ENCODE data around the gene PGP. TPM values are rescaled to one million over a fixed set of nuclear protein-coding genes. Genes with fewer than 3 reads are reported as not detected.

Gene PGP
- total RNA-seq, 4 donors from 2014 or later, result 2.6 to 14.4 (median 10.4) TPM

- intact Hi-C loops (cut with DNase I; ENCODE audit: low total_unique reads), result loop anchor here (10.0 kb wide), 1 partner anchor 55 kb away; the partner anchor contains the start of gene TRAF7
Measured at GRCh38 chr16:2210009-2210332, 4.7 kb downstream of the PGP start.

GRCh38 chr16:2209258-2210008, 5.2 kb downstream of the PGP start:
- H3K4me1 ChIP-seq, result peaks cover 0 to 15% of the 10 kb centered on the region in 2 donors

More at GRCh38 chr16:2210009-2210332, 4.7 kb downstream of the PGP start:
- Histone ChIP-seq H3K4me1 (peaks cover 0 to 15% of the 10 kb centered on the region in 2 donors), H3K36me3 (no peaks in the 10 kb centered on the region), H3K4me3 (no peak overlapping the region), H3K27me3 (no peaks in the 10 kb centered on the region), H3K9me3 (no peaks in the 10 kb centered on the region), H3K27ac (no peak overlapping the region)
- no peak for DNase-seq
- TF ChIP-seq CTCF (IDR thresholded peaks at IDR 0.05) (no peak), POLR2A (IDR thresholded peaks at IDR 0.05) (no peak)

GRCh38 chr16:2208772-2209171, 5.9 kb downstream of the PGP start:
- H3K27ac ChIP-seq, result no peak overlapping the region
- intact Hi-C loops (cut with DNase I; ENCODE audit: low total_unique reads), result no loop called here
- no peaks in the 10 kb centered on the region for H3K27me3 ChIP-seq
- DNase-seq, result no peak
- H3K36me3 ChIP-seq, result no peaks in the 10 kb centered on the region
- H3K4me1 ChIP-seq, result peaks cover 0 to 10% of the 10 kb centered on the region in 2 donors
- TF ChIP-seq CTCF (IDR thresholded peaks at IDR 0.05), result no peak
- H3K9me3 ChIP-seq, result no peaks in the 10 kb centered on the region
- H3K4me3 ChIP-seq, result no peak overlapping the region

More at GRCh38 chr16:2209258-2210008, 5.2 kb downstream of the PGP start:
- Histone ChIP-seq H3K9me3 (no peaks in the 10 kb centered on the region), H3K4me3 (no peak overlapping the region), H3K36me3 (no peaks in the 10 kb centered on the region), H3K27me3 (no peaks in the 10 kb centered on the region), H3K27ac (no peak overlapping the region)
- DNase-seq, result no peak
- intact Hi-C loops (cut with DNase I; ENCODE audit: low total_unique reads), result loop anchor here (10.0 kb wide), 1 partner anchor 55 kb away; the partner anchor contains the start of gene TRAF7
- TF ChIP-seq CTCF (IDR thresholded peaks at IDR 0.05) (no peak), POLR2A (IDR thresholded peaks at IDR 0.05) (no peak)

DNA sequence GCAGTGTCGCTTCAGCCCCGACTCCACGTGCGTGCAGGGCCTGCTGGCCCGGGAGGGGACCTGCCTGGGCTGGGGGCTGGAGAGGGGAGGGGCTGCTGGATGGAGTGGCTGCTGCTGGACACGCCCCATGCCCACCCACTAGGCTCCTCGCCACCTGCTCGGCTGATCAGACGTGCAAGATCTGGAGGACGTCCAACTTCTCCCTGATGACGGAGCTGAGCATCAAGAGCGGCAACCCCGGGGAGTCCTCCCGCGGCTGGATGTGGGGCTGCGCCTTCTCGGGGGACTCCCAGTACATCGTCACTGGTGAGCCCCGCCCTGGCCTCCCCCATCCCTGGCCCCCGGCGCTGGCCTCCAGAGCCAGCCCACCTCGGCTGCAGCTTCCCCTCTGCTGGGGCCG, 6.3 kb downstream of the PGP start:
- no peaks in the 10 kb centered on the region for H3K9me3 ChIP-seq
- TF ChIP-seq CTCF (IDR thresholded peaks at IDR 0.05) (no peak), POLR2A (IDR thresholded peaks at IDR 0.05) (no peak)
- no peak overlapping the region for H3K27ac ChIP-seq
- no peak for DNase-seq
- H3K36me3 ChIP-seq, result no peaks in the 10 kb centered on the region
- H3K4me1 ChIP-seq, result peaks cover 0 to 5% of the 10 kb centered on the region in 2 donors
- H3K4me3 ChIP-seq, result no peak overlapping the region
- intact Hi-C loops (cut with DNase I; ENCODE audit: low total_unique reads), result no loop called here
- H3K27me3 ChIP-seq, result no peaks in the 10 kb centered on the region

- H3K4me1 ChIP-seq, result peaks cover 0 to 3% of the 10 kb centered on the region in 2 donors
- intact Hi-C loops (cut with DNase I; ENCODE audit: low total_unique reads), result no loop called here
- DNase-seq, result no peak
- H3K36me3 ChIP-seq, result no peaks in the 10 kb centered on the region
- no peak for TF ChIP-seq POLR2A (IDR thresholded peaks at IDR 0.05)
- TF ChIP-seq CTCF (IDR thresholded peaks at IDR 0.05), result no peak
- no peaks in the 10 kb centered on the region for H3K9me3 ChIP-seq
- H3K27me3 ChIP-seq, result no peaks in the 10 kb centered on the region
- H3K27ac ChIP-seq, result no peak overlapping the region
- no peak overlapping the region for H3K4me3 ChIP-seq
Measured at GRCh38 chr16:2207872-2208271, 6.8 kb downstream of the PGP start.

Measured in uterus (tissue), 4 donors.